Caco-2 (cell line): ENCODE data around the gene FGF8. TPM values are rescaled to one million over a fixed set of nuclear protein-coding genes. Genes with fewer than 3 reads are reported as not detected.

Experiments used
- BruUV-seq: library from RNA; stranded (reverse); fragments of 400-500 nt; replicated peaks from 2 replicates; lab custom pipeline; 2021; lab: Mats Ljungman, UMichigan
- CTCF ChIA-PET: fragments of 300-600 bp; sonication (Branson Sonifier 250); formaldehyde crosslinking; loops from one replicate; lab custom pipeline; 2022; ENCODE audit warnings: antibody characterized with exemption; lab: Charles Lee
- POLR2A ChIA-PET: fragments of 300-600 bp; sonication (Branson Sonifier 250); formaldehyde crosslinking; loops from one replicate; lab custom pipeline; 2022; ENCODE audit warnings: antibody characterized with exemption; lab: Charles Lee
- DNase-seq, 2 experiments: peaks; one replicate each; pipeline versions ENCODE4 v3.0.0 to v3.0.0-alpha.2; 2020 to 2022
- H3K27me3 ChIP-seq: replicated peaks from 2 replicates; pipeline ENCODE4 v1.6.0; 2011; ENCODE audit warnings: low read length; ENCODE audit not compliant: control insufficient read depth, insufficient read depth
- H3K36me3 ChIP-seq: 2 replicates; pipeline ENCODE4 v1.5.1; 2011; ENCODE audit warnings: low read length; ENCODE audit not compliant: control insufficient read depth, insufficient read depth
- H3K4me1 ChIP-seq: fragments of 250-450 bp; sonication (Bioruptor Pico); 2 replicates; pipeline ENCODE4 v1.5.1; 2020; ENCODE audit warnings: mild to moderate bottlenecking
- H3K4me3 ChIP-seq: 2 replicates; pipeline ENCODE4 v1.5.1; 2011; ENCODE audit warnings: low read depth, mild to moderate bottlenecking, control low read depth, low read length
- H3K9me3 ChIP-seq: fragments of 250-450 bp; sonication (Bioruptor Pico); 2 replicates; pipeline ENCODE4 v1.5.1; 2020; ENCODE audit warnings: mild to moderate bottlenecking, moderate library complexity
- H3K27ac Mint-ChIP-seq: one replicate; pipeline ENCODE4 v1.8.0; 2022; ENCODE audit warnings: mixed read lengths; ENCODE audit not compliant: unreplicated experiment
- H3K27me3 Mint-ChIP-seq: one replicate; pipeline ENCODE4 v1.8.0; 2022; ENCODE audit warnings: mixed read lengths; ENCODE audit not compliant: insufficient read depth, unreplicated experiment
- H3K36me3 Mint-ChIP-seq: one replicate; pipeline ENCODE4 v1.8.0; 2022; ENCODE audit warnings: mild to moderate bottlenecking, mixed read lengths; ENCODE audit not compliant: insufficient read depth, unreplicated experiment
- H3K4me1 Mint-ChIP-seq: one replicate; pipeline ENCODE4 v1.8.0; 2022; ENCODE audit warnings: low read depth, mixed read lengths; ENCODE audit not compliant: unreplicated experiment
- H3K4me3 Mint-ChIP-seq: one replicate; pipeline ENCODE4 v1.8.0; 2022; ENCODE audit warnings: mild to moderate bottlenecking, moderate library complexity, mixed read lengths; ENCODE audit not compliant: unreplicated experiment
- H3K9me3 Mint-ChIP-seq: one replicate; pipeline ENCODE4 v1.8.0; 2022; ENCODE audit warnings: mixed read lengths; ENCODE audit not compliant: unreplicated experiment
- intact Hi-C: fragments of 100-400 bp; cut with micrococcal nuclease; formaldehyde crosslinking; loops from one replicate; pipeline ENCODE4 v1.10.0; 2022; ENCODE audit not compliant: unreplicated experiment
- total RNA-seq: library from RNA; stranded (reverse); gene quantifications from 2 replicates; pipeline ENCODE4 v1.2.3, GENCODE V29; 2022
- TF ChIP-seq, protein P1 (sequence below), 2 experiments: fragments of 200-600 bp in 1 of 2; IDR thresholded peaks; 1 replicate in 1 of 2; 2 replicates in 1 of 2; pipeline versions ENCODE4 v1.5.1 to v1.8.0; 2011 to 2022; ENCODE audit warnings: antibody characterized with exemption in 1 of 2, control low read depth in 1 of 2, inconsistent platforms in 1 of 2, low read depth in 1 of 2, low read length in 1 of 2, mild to moderate bottlenecking in 1 of 2, moderate library complexity in 1 of 2; ENCODE audit not compliant: insufficient read depth in 1 of 2, severe bottlenecking in 1 of 2, unreplicated experiment in 1 of 2

Gene FGF8
- total RNA-seq, 1 experiment from 2014 or later, result 0.68 TPM

DNA sequence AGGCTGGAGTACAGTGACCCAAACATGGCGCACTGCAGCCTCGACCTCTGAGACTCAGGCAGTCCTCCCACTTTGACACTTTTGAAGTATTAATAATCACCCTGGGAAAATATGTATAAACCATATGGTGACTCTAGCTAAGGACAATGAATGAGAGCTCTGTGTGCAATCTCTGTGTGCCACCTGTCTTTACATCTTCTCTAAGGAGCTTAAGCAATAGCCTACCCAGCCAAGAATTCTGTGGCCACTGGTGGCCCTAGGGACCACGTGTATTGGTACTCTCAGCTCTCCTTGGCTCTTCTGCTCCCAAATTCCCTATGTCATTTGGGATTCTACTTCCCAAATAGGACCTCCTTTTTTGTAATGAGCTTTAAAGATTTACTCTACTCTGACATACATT is 23.7 kb downstream of the FGF8 start:
- TF ChIP-seq, protein P1, sequence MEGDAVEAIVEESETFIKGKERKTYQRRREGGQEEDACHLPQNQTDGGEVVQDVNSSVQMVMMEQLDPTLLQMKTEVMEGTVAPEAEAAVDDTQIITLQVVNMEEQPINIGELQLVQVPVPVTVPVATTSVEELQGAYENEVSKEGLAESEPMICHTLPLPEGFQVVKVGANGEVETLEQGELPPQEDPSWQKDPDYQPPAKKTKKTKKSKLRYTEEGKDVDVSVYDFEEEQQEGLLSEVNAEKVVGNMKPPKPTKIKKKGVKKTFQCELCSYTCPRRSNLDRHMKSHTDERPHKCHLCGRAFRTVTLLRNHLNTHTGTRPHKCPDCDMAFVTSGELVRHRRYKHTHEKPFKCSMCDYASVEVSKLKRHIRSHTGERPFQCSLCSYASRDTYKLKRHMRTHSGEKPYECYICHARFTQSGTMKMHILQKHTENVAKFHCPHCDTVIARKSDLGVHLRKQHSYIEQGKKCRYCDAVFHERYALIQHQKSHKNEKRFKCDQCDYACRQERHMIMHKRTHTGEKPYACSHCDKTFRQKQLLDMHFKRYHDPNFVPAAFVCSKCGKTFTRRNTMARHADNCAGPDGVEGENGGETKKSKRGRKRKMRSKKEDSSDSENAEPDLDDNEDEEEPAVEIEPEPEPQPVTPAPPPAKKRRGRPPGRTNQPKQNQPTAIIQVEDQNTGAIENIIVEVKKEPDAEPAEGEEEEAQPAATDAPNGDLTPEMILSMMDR (IDR thresholded peaks at IDR 0.05; ENCODE audit: insufficient read depth in 1 of 2, low read depth in 1 of 2, low read length in 1 of 2, severe bottlenecking in 1 of 2, unreplicated experiment in 1 of 2), result no peak
- no peaks in the 10 kb centered on the region for H3K4me1 ChIP-seq
- CTCF ChIA-PET, result interaction anchor here (0.7 kb wide), 1 partner anchor 126 kb away, joined by 3 read pairs; no protein-coding TSS in a partner anchor
- H3K9me3 ChIP-seq, result no peaks in the 10 kb centered on the region
- no peaks in the 10 kb centered on the region for H3K27me3 Mint-ChIP-seq
- H3K4me3 Mint-ChIP-seq, result no peak overlapping the region
- no peaks in the 10 kb centered on the region for H3K27me3 ChIP-seq
- intact Hi-C loops, result no loop called here
- H3K4me1 Mint-ChIP-seq, result no peaks in the 10 kb centered on the region
- no peak for DNase-seq
- H3K9me3 Mint-ChIP-seq, result no peaks in the 10 kb centered on the region
- no peaks in the 10 kb centered on the region for H3K36me3 ChIP-seq
- H3K4me3 ChIP-seq, result no peak overlapping the region
- no TSS peak for BruUV-seq
- no peak overlapping the region for H3K27ac Mint-ChIP-seq
- H3K36me3 Mint-ChIP-seq, result no peaks in the 10 kb centered on the region
- POLR2A ChIA-PET, result no interaction called here

DNA sequence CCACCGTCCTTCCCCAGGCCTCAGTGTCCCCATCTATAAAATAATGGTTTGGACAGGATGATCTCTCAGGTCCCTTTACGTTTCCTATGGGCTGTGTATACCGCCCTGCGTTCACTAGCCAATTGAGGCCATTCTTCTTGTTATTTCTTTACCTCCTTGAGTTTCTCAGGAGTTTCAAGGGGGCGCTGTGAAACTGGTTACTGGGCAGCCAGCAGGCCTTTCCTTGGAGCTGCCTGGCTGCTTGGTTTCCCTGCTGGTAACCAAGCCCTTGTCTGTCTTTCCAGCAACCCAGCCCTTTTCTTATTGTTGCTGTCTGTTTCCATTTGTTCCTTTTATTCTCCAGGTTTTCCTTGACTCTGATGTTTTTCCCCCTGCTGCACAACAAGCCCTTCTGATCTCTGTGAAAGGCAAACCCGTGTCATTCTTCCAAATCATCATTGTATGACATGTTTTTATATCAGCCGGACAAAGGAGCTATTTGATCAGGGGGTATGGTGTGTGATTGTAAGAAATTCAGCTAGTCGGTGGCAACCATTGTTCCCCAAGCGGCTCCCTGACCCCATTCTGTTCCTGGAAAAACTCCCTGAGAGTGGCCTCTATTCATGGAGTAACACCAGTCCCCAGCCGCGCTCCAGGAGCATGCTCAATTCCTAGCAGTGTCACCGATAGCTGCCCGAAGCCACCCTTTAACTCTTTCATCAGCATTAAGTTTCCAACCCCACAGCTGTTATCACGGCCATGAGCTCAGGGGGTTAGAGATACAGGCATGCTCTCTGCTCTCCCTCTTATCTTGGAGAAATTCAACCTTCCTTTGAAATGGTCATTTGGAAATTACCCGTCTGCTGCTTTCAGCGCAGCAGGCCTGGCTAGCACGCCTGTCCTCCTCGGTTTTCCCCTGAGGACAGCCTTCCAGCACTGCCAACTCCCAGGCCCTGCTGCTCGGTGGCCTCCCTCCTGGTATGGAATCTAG is 26.6 kb downstream of the FGF8 start:
- Mint-ChIP-seq H3K27ac (no peak overlapping the region), H3K4me1 (peaks cover 10% of the 10 kb centered on the region), H3K27me3 (no peaks in the 10 kb centered on the region), H3K4me3 (no peak overlapping the region), H3K36me3 (no peaks in the 10 kb centered on the region), H3K9me3 (no peaks in the 10 kb centered on the region)
- intact Hi-C loops, result no loop called here
- Histone ChIP-seq H3K4me3 (no peak overlapping the region), H3K4me1 (peaks cover 15% of the 10 kb centered on the region), H3K36me3 (no peaks in the 10 kb centered on the region), H3K9me3 (no peaks in the 10 kb centered on the region), H3K27me3 (no peaks in the 10 kb centered on the region)
- TF ChIP-seq, protein P1 (IDR thresholded peaks at IDR 0.05; ENCODE audit: insufficient read depth in 1 of 2, low read depth in 1 of 2, low read length in 1 of 2, severe bottlenecking in 1 of 2, unreplicated experiment in 1 of 2), result no peak
- POLR2A ChIA-PET, result no interaction called here
- CTCF ChIA-PET, result no interaction called here
- no peak for DNase-seq
- BruUV-seq, result no TSS peak

DNA sequence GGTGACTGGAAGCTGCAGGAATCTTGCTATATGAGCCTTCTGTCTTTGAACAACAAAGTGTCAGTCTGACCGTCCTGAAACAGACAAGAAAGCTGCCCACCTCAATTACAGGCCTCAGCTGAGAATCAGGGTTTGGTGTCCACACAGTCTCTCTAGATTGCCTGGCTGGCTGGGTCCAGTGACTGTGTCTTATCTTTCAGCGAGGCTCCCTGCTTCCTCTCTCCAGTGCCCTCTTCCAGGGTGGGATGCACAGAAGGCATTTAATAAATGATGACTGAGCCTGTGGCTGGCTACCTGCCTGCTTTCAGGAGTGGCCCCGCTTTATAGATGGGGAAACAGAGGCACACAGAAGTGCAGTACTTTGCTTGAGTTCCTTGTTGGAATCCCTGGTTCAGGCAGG is 27.4 kb downstream of the FGF8 start:
- ChIA-PET POLR2A (no interaction called here), CTCF (no interaction called here)
- Mint-ChIP-seq H3K27me3 (no peaks in the 10 kb centered on the region), H3K36me3 (no peaks in the 10 kb centered on the region), H3K9me3 (no peaks in the 10 kb centered on the region), H3K27ac (no peak overlapping the region), H3K4me1 (peaks cover 10% of the 10 kb centered on the region), H3K4me3 (no peak overlapping the region)
- intact Hi-C loops, result no loop called here
- no peak for DNase-seq
- no peaks in the 10 kb centered on the region for H3K9me3 ChIP-seq
- H3K27me3 ChIP-seq, result no peaks in the 10 kb centered on the region
- no peaks in the 10 kb centered on the region for H3K36me3 ChIP-seq
- peaks cover 15% of the 10 kb centered on the region for H3K4me1 ChIP-seq
- BruUV-seq, result no TSS peak
- H3K4me3 ChIP-seq, result no peak overlapping the region
- TF ChIP-seq, protein P1 (IDR thresholded peaks at IDR 0.05; ENCODE audit: insufficient read depth in 1 of 2, low read depth in 1 of 2, low read length in 1 of 2, severe bottlenecking in 1 of 2, unreplicated experiment in 1 of 2), result no peak
